Activated naive CD4-positive, alpha-beta T cell treated with anti-CD3 and anti-CD28 coated beads for 36 hours (primary cell): ENCODE measurements around the gene ZP1. TPM values are rescaled to one million over a fixed set of nuclear protein-coding genes. Genes with fewer than 3 reads are reported as not detected.

ENCODE experiments used
- CTCF ChIA-PET: fragments of 350-600 bp; sonication (Branson Sonifier 250); formaldehyde crosslinking; loops from one replicate; lab custom pipeline; 2021; ENCODE audit warnings: antibody characterized with exemption; lab: Charles Lee
- DNase-seq: peaks from one replicate; pipeline ENCODE4 v3.0.0-alpha.2; 2020
- H3K27ac Mint-ChIP-seq: one replicate; pipeline ENCODE4 v1.8.0; 2021; ENCODE audit warnings: mild to moderate bottlenecking, mixed read lengths
- H3K27me3 Mint-ChIP-seq: one replicate; pipeline ENCODE4 v1.8.0; 2021; ENCODE audit warnings: low read depth, mixed read lengths
- H3K36me3 Mint-ChIP-seq: one replicate; pipeline ENCODE4 v1.8.0; 2021; ENCODE audit warnings: low read depth, mixed read lengths
- H3K4me1 Mint-ChIP-seq: one replicate; pipeline ENCODE4 v1.8.0; 2021; ENCODE audit warnings: low read depth, mixed read lengths
- H3K4me3 Mint-ChIP-seq: one replicate; pipeline ENCODE4 v1.8.0; 2021; ENCODE audit warnings: mild to moderate bottlenecking, moderate library complexity, mixed read lengths
- H3K9me3 Mint-ChIP-seq: one replicate; pipeline ENCODE4 v1.8.0; 2021; ENCODE audit warnings: mixed read lengths
- intact Hi-C: fragments of 100-400 bp; cut with micrococcal nuclease; formaldehyde crosslinking; loops from one replicate; pipeline ENCODE4 v1.15.1; 2023
- total RNA-seq, 2 experiments: library from RNA; stranded (reverse); gene quantifications; one replicate each; pipeline ENCODE4 v1.2.3, GENCODE V29; 2021

Gene ZP1
- total RNA-seq, 2 experiments from 2014 or later, result not detected

DNA sequence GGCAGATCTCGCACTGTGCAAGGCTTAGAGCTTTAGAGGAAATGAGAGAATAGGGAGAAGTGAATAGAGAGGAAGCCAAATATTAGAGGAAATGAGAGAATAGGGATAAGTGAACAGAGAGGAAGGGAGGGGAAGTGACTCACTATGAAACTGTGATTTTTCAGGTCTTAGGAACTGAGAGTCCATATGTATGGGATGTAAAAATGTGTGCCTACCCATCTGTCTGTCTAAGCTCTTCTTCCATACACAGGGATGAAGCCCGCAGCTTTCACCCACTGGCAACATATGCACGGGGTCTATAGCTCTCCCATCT, 31.9 kb upstream of the ZP1 start:
- Mint-ChIP-seq H3K27ac (no peak overlapping the region), H3K36me3 (no peaks in the 10 kb centered on the region), H3K4me1 (no peaks in the 10 kb centered on the region), H3K4me3 (no peak overlapping the region), H3K27me3 (no peaks in the 10 kb centered on the region), H3K9me3 (no peaks in the 10 kb centered on the region)
- no peak for DNase-seq
- intact Hi-C loops, result no loop called here
- CTCF ChIA-PET, result interaction anchor here (0.6 to 7.5 kb wide), 5 partner anchors 52 to 351 kb away, joined by 3 to 72 read pairs (median 4); no protein-coding TSS in a partner anchor

DNA sequence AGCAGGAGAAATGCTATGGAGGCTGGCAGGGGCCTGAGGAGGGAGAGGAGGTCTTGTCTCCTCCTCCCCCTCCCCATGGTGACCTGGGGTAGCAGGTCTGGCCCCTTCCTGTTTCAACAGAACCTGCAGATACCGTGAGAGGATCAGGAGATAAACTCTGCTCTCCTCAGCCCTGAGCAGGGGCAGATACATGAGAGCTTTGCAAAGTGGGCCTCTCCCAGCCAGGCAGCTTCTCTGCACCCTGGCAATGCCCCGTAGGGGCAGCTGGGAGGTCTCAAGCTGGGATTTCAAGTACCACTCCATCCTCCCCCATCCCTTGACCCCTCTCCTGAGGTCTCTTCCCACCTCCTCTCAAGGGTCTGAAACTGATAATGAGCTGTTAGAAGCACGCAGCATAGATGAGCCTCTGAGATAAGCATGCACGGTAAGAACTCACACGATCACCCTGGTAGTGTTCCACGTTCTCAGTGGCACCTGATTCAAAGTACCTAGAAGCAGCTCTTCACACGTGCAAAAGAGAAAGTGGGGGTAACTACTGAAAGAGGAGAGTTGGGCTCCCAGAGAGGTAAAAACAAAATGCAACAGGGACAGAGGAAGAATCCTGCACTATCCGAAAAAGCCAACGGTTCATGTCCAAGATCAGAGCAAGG, 30.4 kb upstream of the ZP1 start:
- no peak for DNase-seq
- H3K4me1 Mint-ChIP-seq, result peaks cover 8% of the 10 kb centered on the region

DNA sequence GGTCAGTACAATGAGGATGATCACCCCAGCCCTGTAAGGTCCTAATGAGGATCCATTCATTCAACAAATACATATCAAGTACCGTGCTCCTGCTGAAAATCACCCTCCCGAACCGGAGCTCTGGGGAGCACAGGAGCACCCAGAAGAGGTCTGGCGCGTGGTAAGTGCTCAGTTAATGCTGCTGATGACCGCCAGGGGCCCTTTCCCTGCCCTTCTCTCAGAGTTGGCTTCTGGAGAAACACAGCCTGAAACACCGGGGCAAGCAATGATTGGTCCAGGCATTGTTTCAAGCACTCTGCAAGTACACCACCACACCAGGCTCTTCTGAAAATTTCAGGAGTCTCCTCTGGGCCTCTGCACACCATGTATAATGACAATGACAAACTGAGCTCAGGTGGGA, 29.2 kb upstream of the ZP1 start:
- Mint-ChIP-seq H3K27ac (no peak overlapping the region), H3K4me1 (peaks cover 8% of the 10 kb centered on the region), H3K27me3 (no peaks in the 10 kb centered on the region), H3K9me3 (no peaks in the 10 kb centered on the region), H3K4me3 (no peak overlapping the region), H3K36me3 (no peaks in the 10 kb centered on the region)
- DNase-seq, result no peak
- intact Hi-C loops, result no loop called here
- CTCF ChIA-PET, result interaction anchor here (0.8 to 1.2 kb wide), 4 partner anchors 11 to 77 kb away, joined by 3 read pairs; no protein-coding TSS in a partner anchor

More for the DNA sequence above, 30.4 kb upstream of the ZP1 start:
- Mint-ChIP-seq H3K36me3 (no peaks in the 10 kb centered on the region), H3K27me3 (no peaks in the 10 kb centered on the region), H3K27ac (no peak overlapping the region), H3K9me3 (no peaks in the 10 kb centered on the region), H3K4me3 (no peak overlapping the region)
- CTCF ChIA-PET, result interaction anchor here (0.6 to 2.2 kb wide), 5 partner anchors 23 to 499 kb away, joined by 3 to 8 read pairs (median 3); no protein-coding TSS in a partner anchor
- intact Hi-C loops, result no loop called here

DNA sequence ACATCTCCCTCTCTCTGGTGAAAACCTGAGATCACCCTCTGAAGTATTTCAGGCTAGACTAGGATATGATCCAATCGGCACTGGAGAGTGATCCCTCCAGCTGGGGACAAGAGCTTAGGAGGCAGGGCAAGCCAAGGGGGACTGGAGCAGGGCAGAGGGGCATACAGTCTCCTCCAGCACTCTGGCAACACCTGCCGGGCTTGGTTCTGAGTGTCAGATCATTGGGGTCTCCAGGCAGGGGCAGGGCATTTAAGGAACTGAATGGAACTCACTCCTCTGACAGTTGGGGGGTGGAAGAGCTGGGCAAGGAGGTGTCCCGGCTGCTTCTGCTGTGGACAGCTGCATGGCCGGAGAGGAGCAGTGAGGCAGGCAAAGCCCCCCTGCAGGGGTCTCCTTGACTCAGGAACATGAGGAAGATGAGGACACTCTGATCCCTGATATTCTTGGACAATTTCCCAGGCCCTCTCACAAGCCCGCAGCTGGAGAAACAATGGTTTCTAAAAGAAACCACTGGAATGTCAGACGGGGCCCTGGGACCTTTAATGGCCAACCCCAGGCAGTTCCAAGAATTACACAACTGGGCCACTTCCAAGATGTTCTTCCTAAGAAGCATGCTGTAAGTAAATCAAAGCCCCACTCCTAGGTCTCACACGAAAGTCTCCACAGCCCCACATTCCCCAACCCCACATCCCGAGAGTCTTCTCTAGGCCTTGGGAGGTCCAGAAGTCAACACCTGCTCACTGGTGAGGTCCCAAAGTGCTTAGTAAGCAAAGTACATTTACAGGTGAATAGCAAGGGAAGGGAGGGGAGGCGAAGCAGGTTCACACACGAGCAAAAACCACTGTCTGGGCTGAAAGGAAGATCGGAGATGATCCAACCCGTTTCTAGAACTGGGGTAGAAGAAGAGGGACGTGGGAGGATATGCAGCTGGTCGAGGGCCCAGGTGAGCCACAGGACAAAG, 26.6 kb upstream of the ZP1 start:
- no peaks in the 10 kb centered on the region for H3K27me3 Mint-ChIP-seq
- peak overlapping the region; percentile 24 for H3K27ac Mint-ChIP-seq
- H3K36me3 Mint-ChIP-seq, result peaks cover 20% of the 10 kb centered on the region
- no peaks in the 10 kb centered on the region for H3K9me3 Mint-ChIP-seq
- CTCF ChIA-PET, result interaction anchor here (0.8 to 2.7 kb wide), 2 partner anchors 10 to 347 kb away, joined by 3 to 20 read pairs; no protein-coding TSS in a partner anchor
- intact Hi-C loops, result loop anchor here (1.0 to 10.0 kb wide), 4 partner anchors 66 to 522 kb away; partner anchors contain the start of genes CYB561A3, PRPF19, SLC15A3 and TMEM138
- H3K4me3 Mint-ChIP-seq, result peak overlapping the region; percentile 78
- peaks cover 31% of the 10 kb centered on the region for H3K4me1 Mint-ChIP-seq
- DNase-seq, result no peak

DNA sequence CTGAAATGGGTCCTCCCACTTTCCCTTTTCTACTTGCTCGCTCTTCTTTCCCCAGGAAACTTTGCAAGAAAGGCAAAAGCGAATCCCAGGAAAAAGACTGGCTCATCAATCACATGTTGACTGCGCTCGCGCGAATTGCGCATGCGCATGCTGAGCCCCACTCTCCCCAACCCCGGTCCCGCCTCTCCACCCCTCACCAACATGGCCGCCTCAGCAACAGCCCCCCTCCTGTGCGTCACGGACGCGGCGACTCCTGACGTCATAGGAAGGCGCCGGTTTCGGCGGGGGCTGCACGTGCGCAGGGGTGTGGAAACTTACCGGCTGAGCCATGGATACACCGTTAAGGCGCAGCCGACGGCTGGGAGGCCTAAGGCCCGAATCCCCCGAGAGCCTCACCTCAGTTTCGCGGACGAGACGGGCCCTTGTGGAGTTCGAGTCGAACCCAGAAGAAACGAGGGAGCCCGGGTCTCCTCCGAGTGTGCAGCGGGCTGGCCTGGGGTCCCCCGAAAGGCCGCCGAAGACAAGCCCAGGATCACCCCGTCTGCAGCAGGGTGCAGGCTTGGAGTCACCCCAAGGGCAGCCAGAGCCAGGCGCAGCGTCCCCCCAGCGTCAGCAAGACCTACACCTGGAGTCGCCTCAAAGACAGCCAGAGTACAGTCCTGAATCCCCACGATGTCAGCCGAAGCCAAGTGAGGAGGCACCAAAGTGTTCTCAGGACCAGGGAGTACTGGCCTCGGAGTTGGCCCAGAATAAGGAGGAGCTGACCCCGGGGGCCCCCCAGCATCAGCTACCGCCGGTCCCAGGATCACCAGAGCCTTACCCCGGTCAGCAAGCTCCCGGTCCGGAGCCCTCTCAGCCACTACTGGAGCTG, 25.3 kb upstream of the ZP1 start, which contains the start of gene CCDC86:
Gene CCDC86 (plus strand): TSS at position 317 of the 871 bp plus-strand sequence. CDS start 12 bp downstream, at position 329.
- peaks cover 21% of the 10 kb centered on the region for H3K36me3 Mint-ChIP-seq
- H3K4me1 Mint-ChIP-seq, result peaks cover 33% of the 10 kb centered on the region
- H3K27ac Mint-ChIP-seq, result peak within 1 kb of the TSS; percentile 86
- peak; percentile 98 for DNase-seq
- H3K9me3 Mint-ChIP-seq, result no peaks in the 10 kb centered on the region
- peak within 1 kb of the TSS; percentile 78 for H3K4me3 Mint-ChIP-seq
- CTCF ChIA-PET, result interaction anchor here (0.7 to 2.7 kb wide), 3 partner anchors 10 to 280 kb away, joined by 3 to 20 read pairs (median 10); no protein-coding TSS in a partner anchor
- H3K27me3 Mint-ChIP-seq, result no peaks in the 10 kb centered on the region
- intact Hi-C loops, result loop anchor here (1.0 to 10.0 kb wide), 5 partner anchors 64 to 587 kb away; partner anchors contain the start of genes CPSF7, CYB561A3, PRPF19 and SLC15A3

DNA sequence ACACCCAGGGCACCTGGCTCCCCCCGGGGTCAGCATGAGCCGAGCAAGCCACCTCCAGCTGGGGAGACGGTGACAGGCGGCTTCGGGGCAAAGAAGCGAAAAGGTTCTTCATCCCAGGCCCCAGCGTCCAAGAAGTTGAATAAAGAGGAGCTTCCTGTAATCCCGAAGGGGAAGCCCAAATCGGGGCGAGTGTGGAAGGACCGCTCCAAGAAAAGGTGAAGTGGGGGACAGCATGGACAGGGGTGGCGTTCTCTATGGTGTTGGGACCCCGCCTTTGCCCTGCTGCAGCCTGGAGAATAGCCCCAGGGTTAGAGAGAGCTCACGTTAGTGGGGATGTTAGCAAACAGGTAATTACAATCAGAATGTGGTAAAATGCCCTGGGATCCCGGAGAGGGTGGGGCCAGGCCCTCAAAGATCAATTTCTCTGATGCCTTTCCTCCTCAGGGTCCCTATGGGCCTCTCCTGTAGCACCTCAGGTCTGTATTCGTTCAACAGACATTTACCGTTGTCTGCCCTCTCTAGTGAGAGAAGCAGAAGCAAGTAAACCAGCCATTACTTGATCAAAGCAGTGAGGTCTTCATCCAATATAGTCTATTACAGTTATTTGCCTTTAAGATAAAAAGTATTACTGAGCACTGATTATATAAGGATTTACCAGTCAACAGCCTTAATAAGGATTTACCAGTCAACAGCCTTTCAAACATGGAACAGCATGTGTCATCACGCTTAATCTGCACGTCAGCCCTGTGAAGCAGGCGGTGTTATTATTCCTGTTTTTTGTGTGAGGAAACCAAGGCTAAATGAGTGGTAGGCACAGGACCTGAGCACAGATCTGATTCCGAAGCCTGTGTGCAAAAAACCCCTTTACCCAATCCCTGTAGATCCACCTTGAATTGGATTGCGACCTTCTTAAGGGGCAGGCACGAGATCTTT, 24.4 kb upstream of the ZP1 start:
- Mint-ChIP-seq H3K4me3 (peak overlapping the region; percentile 78), H3K27me3 (no peaks in the 10 kb centered on the region), H3K4me1 (peaks cover 33% of the 10 kb centered on the region), H3K9me3 (no peaks in the 10 kb centered on the region), H3K27ac (peak overlapping the region; percentile 33), H3K36me3 (peaks cover 23% of the 10 kb centered on the region)
- DNase-seq, result peak; percentile 13
- CTCF ChIA-PET, result interaction anchor here (0.7 to 1.9 kb wide), 3 partner anchors 11 to 279 kb away, joined by 3 to 10 read pairs (median 8); no protein-coding TSS in a partner anchor
- intact Hi-C loops, result loop anchor here (2.0 to 10.0 kb wide), 4 partner anchors 109 to 586 kb away; partner anchors contain the start of genes CPSF7, CYB561A3, SLC15A3 and TMEM138

DNA sequence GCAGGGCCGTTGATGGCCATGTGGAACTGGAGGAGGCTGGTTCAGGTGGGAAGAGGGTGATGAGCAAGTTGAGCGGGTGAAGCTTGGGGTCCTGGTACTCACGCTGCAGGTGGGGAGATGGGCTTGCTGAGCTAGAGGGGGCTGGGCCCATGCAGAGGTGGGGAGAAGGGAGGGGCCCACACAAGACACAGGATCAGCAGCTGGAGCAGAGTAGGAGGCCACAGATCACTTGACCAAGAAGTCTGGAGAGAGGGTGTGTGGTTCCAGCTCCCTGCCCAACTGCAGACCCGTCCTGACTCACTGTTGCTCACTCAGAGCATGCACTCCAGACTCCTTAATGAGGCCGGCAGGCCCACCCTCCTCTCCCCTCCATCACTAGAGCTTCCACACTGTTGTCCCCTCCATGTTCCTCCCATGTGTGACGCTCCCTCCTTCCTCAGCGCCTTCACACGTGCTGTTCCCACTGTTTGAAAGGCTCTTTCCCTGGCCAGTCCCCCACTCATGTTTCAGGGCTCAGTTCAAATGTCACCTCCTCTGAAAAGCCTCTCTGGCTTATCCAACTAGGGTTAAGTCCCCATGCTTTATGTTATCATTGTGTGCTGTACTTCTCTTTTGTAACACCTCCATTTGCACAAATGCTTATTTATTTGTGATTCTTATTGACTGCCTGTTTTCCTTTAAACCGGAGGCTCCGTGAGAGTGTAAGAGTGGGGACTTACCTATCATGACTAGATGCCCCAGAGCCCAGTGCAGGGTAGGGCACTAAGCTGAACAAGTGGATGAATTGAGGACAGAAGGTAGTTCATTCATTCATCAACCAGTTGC, 23.1 kb upstream of the ZP1 start:
- Mint-ChIP-seq H3K4me1 (peaks cover 33% of the 10 kb centered on the region), H3K36me3 (peaks cover 31% of the 10 kb centered on the region), H3K4me3 (peak overlapping the region; percentile 78), H3K27me3 (no peaks in the 10 kb centered on the region), H3K27ac (no peak overlapping the region), H3K9me3 (no peaks in the 10 kb centered on the region)
- CTCF ChIA-PET, result interaction anchor here (1.9 to 3.4 kb wide), 3 partner anchors 12 to 43 kb away, joined by 8 to 13 read pairs (median 10); no protein-coding TSS in a partner anchor
- DNase-seq, result no peak
- intact Hi-C loops, result loop anchor here (1.0 to 10.0 kb wide), 4 partner anchors 43 to 518 kb away; partner anchors contain the start of genes CYB561A3, SLC15A3, TMEM138 and VPS37C

DNA sequence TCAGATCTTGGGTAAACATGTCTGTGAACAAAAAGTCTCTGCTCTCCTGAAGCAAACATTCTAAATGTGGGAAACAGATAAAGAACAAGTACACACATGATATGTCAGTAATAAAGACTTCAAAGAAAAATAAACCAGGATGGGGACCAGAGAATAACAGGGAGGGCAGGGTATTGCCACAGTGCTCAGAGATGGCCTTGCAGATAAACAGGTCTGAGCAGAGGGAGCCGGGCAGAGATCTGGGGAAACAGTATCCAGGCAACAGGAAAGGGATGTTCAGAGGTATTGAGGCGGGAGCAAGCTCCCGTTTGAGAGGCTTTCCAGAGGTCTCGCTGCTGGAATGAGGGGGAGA, 22.5 kb upstream of the ZP1 start:
- intact Hi-C loops, result loop anchor here (1.0 to 10.0 kb wide), 4 partner anchors 42 to 517 kb away; partner anchors contain the start of genes CYB561A3, SLC15A3, TMEM138 and VPS37C
- H3K27ac Mint-ChIP-seq, result no peak overlapping the region
- H3K4me1 Mint-ChIP-seq, result peaks cover 33% of the 10 kb centered on the region
- no peak for DNase-seq
- H3K9me3 Mint-ChIP-seq, result no peaks in the 10 kb centered on the region
- peaks cover 33% of the 10 kb centered on the region for H3K36me3 Mint-ChIP-seq
- CTCF ChIA-PET, result interaction anchor here (1.9 to 3.4 kb wide), 2 partner anchors 13 to 42 kb away, joined by 8 to 13 read pairs; no protein-coding TSS in a partner anchor
- peak overlapping the region; percentile 78 for H3K4me3 Mint-ChIP-seq
- no peaks in the 10 kb centered on the region for H3K27me3 Mint-ChIP-seq

DNA sequence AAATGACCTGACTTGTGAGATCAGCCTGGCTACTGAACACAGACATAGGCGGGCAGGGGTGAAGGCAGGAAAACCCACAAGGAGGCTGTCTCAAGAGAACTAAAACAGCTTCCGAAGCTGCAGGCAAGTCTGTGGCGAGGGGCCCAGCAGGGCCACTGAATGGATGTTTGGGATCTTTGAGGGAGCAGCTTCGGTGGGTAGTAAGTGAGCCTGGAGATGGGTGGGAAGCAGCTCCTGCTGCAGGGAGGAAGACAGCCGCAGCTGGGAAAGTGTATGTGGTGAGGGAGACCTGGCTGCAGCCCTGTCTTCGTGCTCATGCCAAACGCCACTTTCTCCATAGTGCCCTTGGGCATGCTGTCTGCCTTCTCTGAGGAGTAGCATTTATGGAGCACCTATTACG, 22.0 kb upstream of the ZP1 start:
- peaks cover 36% of the 10 kb centered on the region for H3K36me3 Mint-ChIP-seq
- CTCF ChIA-PET, result interaction anchor here (3.4 kb wide), 1 partner anchor 13 kb away, joined by 13 read pairs; no protein-coding TSS in a partner anchor
- no peaks in the 10 kb centered on the region for H3K9me3 Mint-ChIP-seq
- peaks cover 33% of the 10 kb centered on the region for H3K4me1 Mint-ChIP-seq
- H3K27ac Mint-ChIP-seq, result no peak overlapping the region
- DNase-seq, result no peak
- intact Hi-C loops, result loop anchor here (10.0 kb wide), 1 partner anchor 319 kb away; the partner anchor contains the start of gene VPS37C
- H3K4me3 Mint-ChIP-seq, result peak overlapping the region; percentile 78
- no peaks in the 10 kb centered on the region for H3K27me3 Mint-ChIP-seq
